Stimulated activated naive CD8-positive, alpha-beta T cell treated with anti-CD3 and anti-CD28 coated beads, Interleukin-15, amount 100 ng/mL, for 72 hours (primary cell): ENCODE data around the gene NAA35.

ENCODE experiments used
- ATAC-seq: fragments of 150-1000 bp; cut with Tn5 transposase; 2 replicates; pipeline ENCODE4 v1.10.0; 2021; ENCODE audit warnings: mild to moderate bottlenecking, moderate library complexity
- DNase-seq, 2 donors: peaks; one replicate each; pipeline ENCODE4 v3.0.0; 2021 to 2022
- H3K27ac Mint-ChIP-seq, 2 donors: one replicate each; pipeline ENCODE4 v1.8.0; 2022; ENCODE audit warnings: mild to moderate bottlenecking in 2 of 2, mixed read lengths in 2 of 2, moderate library complexity in 2 of 2
- H3K27me3 Mint-ChIP-seq: one replicate; pipeline ENCODE4 v1.8.0; 2022; ENCODE audit warnings: mixed read lengths
- H3K4me1 Mint-ChIP-seq: one replicate; pipeline ENCODE4 v1.8.0; 2022; ENCODE audit warnings: mild to moderate bottlenecking, mixed read lengths
- H3K4me3 Mint-ChIP-seq, 2 donors: one replicate each; pipeline ENCODE4 v1.8.0; 2022; ENCODE audit warnings: mild to moderate bottlenecking in 2 of 2, mixed read lengths in 2 of 2, moderate library complexity in 1 of 2
- H3K9me3 Mint-ChIP-seq, 2 donors: one replicate each; pipeline ENCODE4 v1.8.0; 2022; ENCODE audit warnings: mixed read lengths in 2 of 2

The NAA35 gene

GRCh38 chr9:85978496-85978895 is 37.5 kb downstream of the NAA35 start:
- no peak for DNase-seq
- H3K4me1 Mint-ChIP-seq, result no peaks in the 10 kb centered on the region
- no peak overlapping the region for H3K4me3 Mint-ChIP-seq
- no peaks in the 10 kb centered on the region for H3K9me3 Mint-ChIP-seq
- no peak for ATAC-seq
- H3K27ac Mint-ChIP-seq, result peak overlapping the region in 1 of 2 donors; percentile 60
- no peaks in the 10 kb centered on the region for H3K27me3 Mint-ChIP-seq

GRCh38 chr9:85981369-85981768 is 40.4 kb downstream of the NAA35 start:
- no peak for DNase-seq
- H3K27ac Mint-ChIP-seq, result no peak overlapping the region

GRCh38 chr9:85984457-85984856 is 43.5 kb downstream of the NAA35 start:
- no peak for ATAC-seq
- DNase-seq, result no peak
- Mint-ChIP-seq H3K27me3 (no peaks in the 10 kb centered on the region), H3K27ac (no peak overlapping the region), H3K4me3 (no peak overlapping the region), H3K4me1 (peaks cover 4% of the 10 kb centered on the region), H3K9me3 (no peaks in the 10 kb centered on the region)

More at GRCh38 chr9:85981369-85981768, 40.4 kb downstream of the NAA35 start:
- no peaks in the 10 kb centered on the region for H3K9me3 Mint-ChIP-seq
- no peaks in the 10 kb centered on the region for H3K27me3 Mint-ChIP-seq
- H3K4me1 Mint-ChIP-seq, result peaks cover 4% of the 10 kb centered on the region
- no peak overlapping the region for H3K4me3 Mint-ChIP-seq
- no peak for ATAC-seq

GRCh38 chr9:85987236-85987635 is 46.3 kb downstream of the NAA35 start:
- no peaks in the 10 kb centered on the region for H3K27me3 Mint-ChIP-seq
- DNase-seq (no peak), ATAC-seq (no peak)
- peaks cover 4% of the 10 kb centered on the region for H3K4me1 Mint-ChIP-seq
- H3K4me3 Mint-ChIP-seq, result no peak overlapping the region
- H3K9me3 Mint-ChIP-seq, result peaks cover 0 to 10% of the 10 kb centered on the region in 2 donors
- no peak overlapping the region for H3K27ac Mint-ChIP-seq

GRCh38 chr9:85994191-85994590 is 53.2 kb downstream of the NAA35 start:
- Mint-ChIP-seq H3K27me3 (no peaks in the 10 kb centered on the region), H3K9me3 (peaks cover 0 to 10% of the 10 kb centered on the region in 2 donors), H3K4me1 (peaks cover 6% of the 10 kb centered on the region), H3K27ac (no peak overlapping the region), H3K4me3 (no peak overlapping the region)
- ATAC-seq (no peak), DNase-seq (no peak)

- ATAC-seq (no peak), DNase-seq (no peak)
- Mint-ChIP-seq H3K9me3 (peaks cover 0 to 10% of the 10 kb centered on the region in 2 donors), H3K4me1 (peaks cover 6% of the 10 kb centered on the region), H3K27me3 (no peaks in the 10 kb centered on the region), H3K27ac (no peak overlapping the region), H3K4me3 (no peak overlapping the region)
Measured at GRCh38 chr9:85995097-85995496, 54.2 kb downstream of the NAA35 start.

GRCh38 chr9:85995599-85995998 is 54.7 kb downstream of the NAA35 start:
- Mint-ChIP-seq H3K4me1 (peaks cover 11% of the 10 kb centered on the region), H3K9me3 (peaks cover 0 to 8% of the 10 kb centered on the region in 2 donors), H3K27ac (no peak overlapping the region), H3K27me3 (no peaks in the 10 kb centered on the region), H3K4me3 (no peak overlapping the region)
- DNase-seq (no peak), ATAC-seq (no peak)

- H3K4me1 Mint-ChIP-seq, result peaks cover 7% of the 10 kb centered on the region
- H3K27me3 Mint-ChIP-seq, result no peaks in the 10 kb centered on the region
- no peak for DNase-seq
- ATAC-seq, result no peak
- no peak overlapping the region for H3K4me3 Mint-ChIP-seq
- no peak overlapping the region for H3K27ac Mint-ChIP-seq
- peaks cover 0 to 14% of the 10 kb centered on the region in 2 donors for H3K9me3 Mint-ChIP-seq
Measured at GRCh38 chr9:86005253-86005775, 64.4 kb downstream of the NAA35 start.

GRCh38 chr9:86009133-86009532 is 68.2 kb downstream of the NAA35 start:
- ATAC-seq (no peak), DNase-seq (no peak)
- no peak overlapping the region for H3K4me3 Mint-ChIP-seq

GRCh38 chr9:86020731-86021130 is 79.8 kb downstream of the NAA35 start:
- no peak overlapping the region for H3K4me3 Mint-ChIP-seq
- ATAC-seq (no peak), DNase-seq (no peak)
- no peak overlapping the region for H3K27ac Mint-ChIP-seq
- H3K9me3 Mint-ChIP-seq, result no peaks in the 10 kb centered on the region
- peaks cover 27% of the 10 kb centered on the region for H3K4me1 Mint-ChIP-seq
- no peaks in the 10 kb centered on the region for H3K27me3 Mint-ChIP-seq

More at GRCh38 chr9:86009133-86009532, 68.2 kb downstream of the NAA35 start:
- Mint-ChIP-seq H3K4me1 (no peaks in the 10 kb centered on the region), H3K9me3 (peaks cover 0 to 5% of the 10 kb centered on the region in 2 donors), H3K27me3 (no peaks in the 10 kb centered on the region), H3K27ac (no peak overlapping the region)

- no peaks in the 10 kb centered on the region for H3K27me3 Mint-ChIP-seq
- ATAC-seq (no peak), DNase-seq (no peak)
- no peaks in the 10 kb centered on the region for H3K9me3 Mint-ChIP-seq
- H3K4me1 Mint-ChIP-seq, result peaks cover 27% of the 10 kb centered on the region
- H3K27ac Mint-ChIP-seq, result peak overlapping the region; percentile 35 to 49
- H3K4me3 Mint-ChIP-seq, result no peak overlapping the region
Measured at GRCh38 chr9:86021166-86021565, 80.2 kb downstream of the NAA35 start.

- Mint-ChIP-seq H3K27ac (no peak overlapping the region), H3K27me3 (no peaks in the 10 kb centered on the region), H3K9me3 (no peaks in the 10 kb centered on the region), H3K4me1 (peaks cover 27% of the 10 kb centered on the region), H3K4me3 (peak overlapping the region in 1 of 2 donors; percentile 32)
- DNase-seq (peak in 1 of 2 donors; percentile 38), ATAC-seq (peak; percentile 94)
Measured at GRCh38 chr9:86022687-86023266, 81.8 kb downstream of the NAA35 start.

GRCh38 chr9:86027767-86028166 is 86.8 kb downstream of the NAA35 start:
- Mint-ChIP-seq H3K27me3 (no peaks in the 10 kb centered on the region), H3K4me3 (no peak overlapping the region), H3K9me3 (no peaks in the 10 kb centered on the region), H3K27ac (no peak overlapping the region), H3K4me1 (peaks cover 3% of the 10 kb centered on the region)
- ATAC-seq (no peak), DNase-seq (no peak)

GRCh38 chr9:86034863-86035734 is 94.2 kb downstream of the NAA35 start:
- no peaks in the 10 kb centered on the region for H3K27me3 Mint-ChIP-seq
- no peak overlapping the region for H3K4me3 Mint-ChIP-seq
- no peaks in the 10 kb centered on the region for H3K9me3 Mint-ChIP-seq
- no peak for ATAC-seq
- H3K4me1 Mint-ChIP-seq, result no peaks in the 10 kb centered on the region
- peak in 1 of 2 donors; percentile 13 for DNase-seq
- no peak overlapping the region for H3K27ac Mint-ChIP-seq

GRCh38 chr9:86035827-86036440 is 95.0 kb downstream of the NAA35 start:
- Mint-ChIP-seq H3K27me3 (no peaks in the 10 kb centered on the region), H3K4me1 (no peaks in the 10 kb centered on the region)
- ATAC-seq, result no peak

GRCh38 chr9:86036555-86036954 is 95.6 kb downstream of the NAA35 start:
- no peak for ATAC-seq
- H3K4me3 Mint-ChIP-seq, result no peak overlapping the region
- no peak overlapping the region for H3K27ac Mint-ChIP-seq
- H3K9me3 Mint-ChIP-seq, result no peaks in the 10 kb centered on the region
- no peaks in the 10 kb centered on the region for H3K27me3 Mint-ChIP-seq
- H3K4me1 Mint-ChIP-seq, result no peaks in the 10 kb centered on the region
- no peak for DNase-seq

More at GRCh38 chr9:86035827-86036440, 95.0 kb downstream of the NAA35 start:
- Mint-ChIP-seq H3K9me3 (no peaks in the 10 kb centered on the region), H3K4me3 (no peak overlapping the region), H3K27ac (no peak overlapping the region)
- DNase-seq, result no peak
